Testis (tissue), 2 donors: Measurements from ENCODE around the gene GPR162.

Experiments used
- POLR2A ChIP-seq: fragments of 450-650 bp; IDR thresholded peaks from one replicate; pipeline ENCODE4 v1.6.1; 2017; ENCODE audit warnings: antibody characterized with exemption, mild to moderate bottlenecking, moderate library complexity
- TF ChIP-seq, protein P1 (sequence below), 3 experiments: fragments of 450-650 bp in 2 of 3; fragments of 200-600 bp in 1 of 3; sonication (generic) in 1 of 3; IDR thresholded peaks; one replicate each; pipeline ENCODE4 v1.5.1; 2016 to 2019; ENCODE audit warnings: antibody characterized with exemption in 3 of 3, mild to moderate bottlenecking in 2 of 3, moderate library complexity in 1 of 3

DNA sequence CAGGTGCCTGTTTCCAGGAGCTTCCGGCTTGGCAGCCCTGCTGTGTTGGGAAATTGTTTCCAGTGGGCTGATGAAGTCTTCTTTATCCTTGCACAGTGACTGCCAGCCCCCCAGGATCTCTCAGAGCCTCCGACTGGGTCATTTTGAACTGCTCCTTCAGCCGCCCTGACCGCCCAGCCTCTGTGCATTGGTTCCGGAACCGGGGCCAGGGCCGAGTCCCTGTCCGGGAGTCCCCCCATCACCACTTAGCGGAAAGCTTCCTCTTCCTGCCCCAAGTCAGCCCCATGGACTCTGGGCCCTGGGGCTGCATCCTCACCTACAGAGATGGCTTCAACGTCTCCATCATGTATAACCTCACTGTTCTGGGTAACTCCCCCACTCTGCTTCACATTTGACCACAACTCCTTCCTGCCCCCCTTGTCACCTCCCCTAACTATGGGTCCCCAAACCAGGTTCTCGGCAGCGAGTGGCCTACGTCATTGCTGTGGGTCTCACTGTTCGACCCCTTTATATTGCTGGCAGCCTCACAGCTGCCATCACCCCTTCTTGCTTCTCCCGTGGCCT lies 47.0 kb upstream of the GPR162 start:
- TF ChIP-seq, protein P1, sequence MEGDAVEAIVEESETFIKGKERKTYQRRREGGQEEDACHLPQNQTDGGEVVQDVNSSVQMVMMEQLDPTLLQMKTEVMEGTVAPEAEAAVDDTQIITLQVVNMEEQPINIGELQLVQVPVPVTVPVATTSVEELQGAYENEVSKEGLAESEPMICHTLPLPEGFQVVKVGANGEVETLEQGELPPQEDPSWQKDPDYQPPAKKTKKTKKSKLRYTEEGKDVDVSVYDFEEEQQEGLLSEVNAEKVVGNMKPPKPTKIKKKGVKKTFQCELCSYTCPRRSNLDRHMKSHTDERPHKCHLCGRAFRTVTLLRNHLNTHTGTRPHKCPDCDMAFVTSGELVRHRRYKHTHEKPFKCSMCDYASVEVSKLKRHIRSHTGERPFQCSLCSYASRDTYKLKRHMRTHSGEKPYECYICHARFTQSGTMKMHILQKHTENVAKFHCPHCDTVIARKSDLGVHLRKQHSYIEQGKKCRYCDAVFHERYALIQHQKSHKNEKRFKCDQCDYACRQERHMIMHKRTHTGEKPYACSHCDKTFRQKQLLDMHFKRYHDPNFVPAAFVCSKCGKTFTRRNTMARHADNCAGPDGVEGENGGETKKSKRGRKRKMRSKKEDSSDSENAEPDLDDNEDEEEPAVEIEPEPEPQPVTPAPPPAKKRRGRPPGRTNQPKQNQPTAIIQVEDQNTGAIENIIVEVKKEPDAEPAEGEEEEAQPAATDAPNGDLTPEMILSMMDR (IDR thresholded peaks at IDR 0.05) = no peak
- TF ChIP-seq POLR2A = no peak
